ENCODE data around the gene NFKB1. TPM values are rescaled to one million over a fixed set of nuclear protein-coding genes. Genes with fewer than 3 reads are reported as not detected.

NFKB1 gene
- total RNA-seq, 2 experiments from 2014 or later, result 179 to 180 TPM

- ChIA-PET CTCF (interaction anchor here (0.6 kb wide), 1 partner anchor 543 kb away, joined by 3 read pairs; no protein-coding TSS in a partner anchor), POLR2A (no interaction called here)
These were observed 8.5 kb upstream of the NFKB1 start for GRCh38 chr4:102492531-102493241.

- ChIA-PET POLR2A (no interaction called here), CTCF (no interaction called here)
These were observed 7.9 kb upstream of the NFKB1 start for GRCh38 chr4:102493257-102493656.

GRCh38 chr4:102493794-102494193 lies 7.4 kb upstream of the NFKB1 start:
- POLR2A ChIA-PET, result no interaction called here
- CTCF ChIA-PET, result no interaction called here

GRCh38 chr4:102494603-102495002 lies 6.6 kb upstream of the NFKB1 start:
- POLR2A ChIA-PET, result no interaction called here
- CTCF ChIA-PET, result no interaction called here

GRCh38 chr4:102497986-102498385 lies 3.2 kb upstream of the NFKB1 start:
- POLR2A ChIA-PET, result no interaction called here
- CTCF ChIA-PET, result no interaction called here

- POLR2A ChIA-PET, result interaction anchor here (0.6 to 2.3 kb wide), 6 partner anchors 19 to 327 kb away, joined by 3 to 8 read pairs (median 4); partner anchors contain the start of genes MANBA and UBE2D3
- CTCF ChIA-PET, result interaction anchor here (0.8 to 1.3 kb wide), 3 partner anchors 47 to 127 kb away, joined by 3 read pairs; no protein-coding TSS in a partner anchor
These were observed 835 bp upstream of the NFKB1 start for GRCh38 chr4:102500352-102500695.

- ChIA-PET POLR2A (interaction anchor here (0.6 to 2.3 kb wide), 6 partner anchors 18 to 326 kb away, joined by 3 to 8 read pairs (median 5); partner anchors contain the start of genes MANBA and UBE2D3), CTCF (interaction anchor here (0.8 to 1.3 kb wide), 2 partner anchors 27 to 126 kb away, joined by 3 read pairs; no protein-coding TSS in a partner anchor)
These were observed 213 bp downstream of the NFKB1 start for GRCh38 chr4:102501447-102501696.

- ChIA-PET CTCF (interaction anchor here (1.4 kb wide), 1 partner anchor 18 kb away, joined by 4 read pairs; no protein-coding TSS in a partner anchor), POLR2A (interaction anchor here (1.0 to 1.4 kb wide), 2 partner anchors 325 to 367 kb away, joined by 3 to 4 read pairs; partner anchors contain the start of genes CISD2 and UBE2D3)
These were observed 1.3 kb downstream of the NFKB1 start for GRCh38 chr4:102502543-102502818.

- CTCF ChIA-PET, result interaction anchor here (1.4 kb wide), 1 partner anchor 17 kb away, joined by 4 read pairs; no protein-coding TSS in a partner anchor
These were observed 2.2 kb downstream of the NFKB1 start for GRCh38 chr4:102503301-102503746.

GRCh38 chr4:102503831-102504786 lies 3.0 kb downstream of the NFKB1 start:
- CTCF ChIA-PET, result no interaction called here
- POLR2A ChIA-PET, result interaction anchor here (0.5 kb wide), 1 partner anchor 187 kb away, joined by 5 read pairs; no protein-coding TSS in a partner anchor

More at GRCh38 chr4:102503301-102503746, 2.2 kb downstream of the NFKB1 start:
- POLR2A ChIA-PET, result interaction anchor here (0.5 to 1.0 kb wide), 2 partner anchors 188 to 366 kb away, joined by 3 to 5 read pairs; partner anchors contain the start of gene CISD2

- CTCF ChIA-PET, result no interaction called here
- POLR2A ChIA-PET, result no interaction called here
These were observed 3.8 kb downstream of the NFKB1 start for GRCh38 chr4:102504941-102505340.

- POLR2A ChIA-PET, result no interaction called here
These were observed 4.5 kb downstream of the NFKB1 start for GRCh38 chr4:102505708-102506107.

GRCh38 chr4:102506523-102506922 lies 5.4 kb downstream of the NFKB1 start:
- ChIA-PET CTCF (no interaction called here), POLR2A (no interaction called here)

More at GRCh38 chr4:102505708-102506107, 4.5 kb downstream of the NFKB1 start:
- CTCF ChIA-PET, result no interaction called here

- CTCF ChIA-PET, result interaction anchor here (1.2 to 1.4 kb wide), 2 partner anchors 10 to 18 kb away, joined by 3 read pairs; no protein-coding TSS in a partner anchor
- POLR2A ChIA-PET, result interaction anchor here (0.6 kb wide), 1 partner anchor 317 kb away, joined by 3 read pairs; no protein-coding TSS in a partner anchor
These were observed 10.9 kb downstream of the NFKB1 start for GRCh38 chr4:102511830-102512605.

GRCh38 chr4:102514298-102514964 lies 13.3 kb downstream of the NFKB1 start:
- CTCF ChIA-PET, result no interaction called here
- POLR2A ChIA-PET, result no interaction called here

- CTCF ChIA-PET, result no interaction called here
- POLR2A ChIA-PET, result no interaction called here
These were observed 16.6 kb downstream of the NFKB1 start for GRCh38 chr4:102517753-102518152.

- POLR2A ChIA-PET, result interaction anchor here (1.7 kb wide), 1 partner anchor 18 kb away, joined by 8 read pairs; the partner anchor contains the start of gene NFKB1
These were observed 17.6 kb downstream of the NFKB1 start for GRCh38 chr4:102518703-102519131.

GRCh38 chr4:102519925-102520324 lies 18.8 kb downstream of the NFKB1 start:
- POLR2A ChIA-PET, result interaction anchor here (0.6 to 1.7 kb wide), 2 partner anchors 19 to 66 kb away, joined by 3 to 8 read pairs; partner anchors contain the start of gene NFKB1
- CTCF ChIA-PET, result interaction anchor here (1.3 kb wide), 1 partner anchor 17 kb away, joined by 4 read pairs; no protein-coding TSS in a partner anchor

More at GRCh38 chr4:102518703-102519131, 17.6 kb downstream of the NFKB1 start:
- CTCF ChIA-PET, result interaction anchor here (0.9 kb wide), 1 partner anchor 16 kb away, joined by 3 read pairs; no protein-coding TSS in a partner anchor

Measured in activated CD8-positive, alpha-beta memory T cell treated with anti-CD3 and anti-CD28 coated beads for 36 hours (primary cell).